ENCODE measurements around the gene PREX1.

DNA sequence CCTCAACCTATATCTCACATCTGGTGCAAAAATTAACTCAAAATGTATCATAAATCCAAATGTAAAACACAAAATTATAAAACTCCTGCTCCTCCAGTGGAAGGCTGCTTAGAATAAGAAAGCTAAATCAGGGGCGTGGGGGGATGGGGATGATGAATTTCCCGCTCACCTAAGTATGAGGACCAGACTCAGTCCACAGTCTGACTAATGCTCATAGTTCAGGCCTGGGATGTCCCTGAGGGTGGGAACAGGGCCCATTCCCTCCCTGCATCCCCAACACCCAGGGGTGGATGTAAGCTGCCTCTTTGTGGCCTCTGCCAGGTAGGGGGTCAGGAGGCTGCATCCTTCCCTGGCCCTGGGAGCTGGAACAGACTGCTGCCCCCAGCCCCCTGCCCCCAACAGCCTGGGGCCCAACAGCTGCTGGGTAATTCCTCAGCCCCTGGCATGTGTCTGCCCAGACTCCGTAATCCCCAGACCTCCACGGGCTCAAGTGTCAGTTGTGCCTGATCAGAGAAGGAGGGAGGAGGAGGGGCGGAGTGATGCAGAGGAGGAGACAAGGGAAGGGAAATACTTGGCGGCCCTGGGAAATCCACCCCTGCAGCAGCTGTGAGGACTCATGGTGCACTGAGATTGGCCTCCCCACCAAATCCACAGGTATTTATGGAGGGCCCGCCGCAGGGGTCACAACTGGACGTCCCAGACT, 224.5 kb downstream of the PREX1 start:
- TF ChIP-seq ESRRG (CRISPR knock-in tag; IDR thresholded peaks at IDR 0.05) (no peak), RARB (CRISPR knock-in tag; IDR thresholded peaks at IDR 0.05) (no peak), ZNF565 (CRISPR knock-in tag; conservative IDR thresholded peaks at IDR 0.05; ENCODE audit: low read depth) (no peak), SNAI2 (CRISPR knock-in tag; IDR thresholded peaks at IDR 0.05) (no peak), ISL1 (CRISPR knock-in tag; IDR thresholded peaks at IDR 0.05) (no peak), TCF4 (CRISPR knock-in tag; IDR thresholded peaks at IDR 0.05; ENCODE audit: borderline replicate concordance) (no peak), ARNTL (CRISPR knock-in tag; IDR thresholded peaks at IDR 0.05; ENCODE audit: borderline replicate concordance, low read depth) (no peak)
- TF ChIP-seq, protein P1, sequence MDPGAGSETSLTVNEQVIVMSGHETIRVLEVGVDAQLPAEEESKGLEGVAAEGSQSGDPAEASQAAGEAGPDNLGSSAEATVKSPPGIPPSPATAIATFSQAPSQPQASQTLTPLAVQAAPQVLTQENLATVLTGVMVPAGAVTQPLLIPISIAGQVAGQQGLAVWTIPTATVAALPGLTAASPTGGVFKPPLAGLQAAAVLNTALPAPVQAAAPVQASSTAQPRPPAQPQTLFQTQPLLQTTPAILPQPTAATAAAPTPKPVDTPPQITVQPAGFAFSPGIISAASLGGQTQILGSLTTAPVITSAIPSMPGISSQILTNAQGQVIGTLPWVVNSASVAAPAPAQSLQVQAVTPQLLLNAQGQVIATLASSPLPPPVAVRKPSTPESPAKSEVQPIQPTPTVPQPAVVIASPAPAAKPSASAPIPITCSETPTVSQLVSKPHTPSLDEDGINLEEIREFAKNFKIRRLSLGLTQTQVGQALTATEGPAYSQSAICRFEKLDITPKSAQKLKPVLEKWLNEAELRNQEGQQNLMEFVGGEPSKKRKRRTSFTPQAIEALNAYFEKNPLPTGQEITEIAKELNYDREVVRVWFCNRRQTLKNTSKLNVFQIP (CRISPR knock-in tag; IDR thresholded peaks at IDR 0.05; ENCODE audit: borderline replicate concordance, low read depth), result no peak
- TF ChIP-seq, protein P2, sequence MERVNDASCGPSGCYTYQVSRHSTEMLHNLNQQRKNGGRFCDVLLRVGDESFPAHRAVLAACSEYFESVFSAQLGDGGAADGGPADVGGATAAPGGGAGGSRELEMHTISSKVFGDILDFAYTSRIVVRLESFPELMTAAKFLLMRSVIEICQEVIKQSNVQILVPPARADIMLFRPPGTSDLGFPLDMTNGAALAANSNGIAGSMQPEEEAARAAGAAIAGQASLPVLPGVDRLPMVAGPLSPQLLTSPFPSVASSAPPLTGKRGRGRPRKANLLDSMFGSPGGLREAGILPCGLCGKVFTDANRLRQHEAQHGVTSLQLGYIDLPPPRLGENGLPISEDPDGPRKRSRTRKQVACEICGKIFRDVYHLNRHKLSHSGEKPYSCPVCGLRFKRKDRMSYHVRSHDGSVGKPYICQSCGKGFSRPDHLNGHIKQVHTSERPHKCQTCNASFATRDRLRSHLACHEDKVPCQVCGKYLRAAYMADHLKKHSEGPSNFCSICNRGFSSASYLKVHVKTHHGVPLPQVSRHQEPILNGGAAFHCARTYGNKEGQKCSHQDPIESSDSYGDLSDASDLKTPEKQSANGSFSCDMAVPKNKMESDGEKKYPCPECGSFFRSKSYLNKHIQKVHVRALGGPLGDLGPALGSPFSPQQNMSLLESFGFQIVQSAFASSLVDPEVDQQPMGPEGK (CRISPR knock-in tag; IDR thresholded peaks at IDR 0.05; ENCODE audit: borderline replicate concordance), result no peak
- TF ChIP-seq, protein P3, sequence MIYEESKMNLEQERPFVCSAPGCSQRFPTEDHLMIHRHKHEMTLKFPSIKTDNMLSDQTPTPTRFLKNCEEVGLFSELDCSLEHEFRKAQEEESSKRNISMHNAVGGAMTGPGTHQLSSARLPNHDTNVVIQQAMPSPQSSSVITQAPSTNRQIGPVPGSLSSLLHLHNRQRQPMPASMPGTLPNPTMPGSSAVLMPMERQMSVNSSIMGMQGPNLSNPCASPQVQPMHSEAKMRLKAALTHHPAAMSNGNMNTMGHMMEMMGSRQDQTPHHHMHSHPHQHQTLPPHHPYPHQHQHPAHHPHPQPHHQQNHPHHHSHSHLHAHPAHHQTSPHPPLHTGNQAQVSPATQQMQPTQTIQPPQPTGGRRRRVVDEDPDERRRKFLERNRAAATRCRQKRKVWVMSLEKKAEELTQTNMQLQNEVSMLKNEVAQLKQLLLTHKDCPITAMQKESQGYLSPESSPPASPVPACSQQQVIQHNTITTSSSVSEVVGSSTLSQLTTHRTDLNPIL (CRISPR knock-in tag; IDR thresholded peaks at IDR 0.05; ENCODE audit: low read depth), result no peak
- TF ChIP-seq, protein P4, sequence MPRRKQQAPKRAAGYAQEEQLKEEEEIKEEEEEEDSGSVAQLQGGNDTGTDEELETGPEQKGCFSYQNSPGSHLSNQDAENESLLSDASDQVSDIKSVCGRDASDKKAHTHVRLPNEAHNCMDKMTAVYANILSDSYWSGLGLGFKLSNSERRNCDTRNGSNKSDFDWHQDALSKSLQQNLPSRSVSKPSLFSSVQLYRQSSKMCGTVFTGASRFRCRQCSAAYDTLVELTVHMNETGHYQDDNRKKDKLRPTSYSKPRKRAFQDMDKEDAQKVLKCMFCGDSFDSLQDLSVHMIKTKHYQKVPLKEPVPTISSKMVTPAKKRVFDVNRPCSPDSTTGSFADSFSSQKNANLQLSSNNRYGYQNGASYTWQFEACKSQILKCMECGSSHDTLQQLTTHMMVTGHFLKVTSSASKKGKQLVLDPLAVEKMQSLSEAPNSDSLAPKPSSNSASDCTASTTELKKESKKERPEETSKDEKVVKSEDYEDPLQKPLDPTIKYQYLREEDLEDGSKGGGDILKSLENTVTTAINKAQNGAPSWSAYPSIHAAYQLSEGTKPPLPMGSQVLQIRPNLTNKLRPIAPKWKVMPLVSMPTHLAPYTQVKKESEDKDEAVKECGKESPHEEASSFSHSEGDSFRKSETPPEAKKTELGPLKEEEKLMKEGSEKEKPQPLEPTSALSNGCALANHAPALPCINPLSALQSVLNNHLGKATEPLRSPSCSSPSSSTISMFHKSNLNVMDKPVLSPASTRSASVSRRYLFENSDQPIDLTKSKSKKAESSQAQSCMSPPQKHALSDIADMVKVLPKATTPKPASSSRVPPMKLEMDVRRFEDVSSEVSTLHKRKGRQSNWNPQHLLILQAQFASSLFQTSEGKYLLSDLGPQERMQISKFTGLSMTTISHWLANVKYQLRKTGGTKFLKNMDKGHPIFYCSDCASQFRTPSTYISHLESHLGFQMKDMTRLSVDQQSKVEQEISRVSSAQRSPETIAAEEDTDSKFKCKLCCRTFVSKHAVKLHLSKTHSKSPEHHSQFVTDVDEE (CRISPR knock-in tag; IDR thresholded peaks at IDR 0.05), result no peak
